Thymus (tissue), 11 donors: Measurements from ENCODE around the gene STIM1. TPM values are rescaled to one million over a fixed set of nuclear protein-coding genes. Genes with fewer than 3 reads are reported as not detected.

Experiments
- DNase-seq, 9 donors: peaks; one replicate each; pipeline ENCODE4 v3.0.0-alpha.2; 2013; ENCODE audit warnings: low spot score in 9 of 9, low read depth in 6 of 9, missing footprints in 1 of 9
- H3K27ac ChIP-seq, 2 donors: one replicate each; pipeline ENCODE4 v1.5.1; 2013; ENCODE audit warnings: control low read depth in 1 of 2, low read depth in 1 of 2, low read length in 1 of 2, mild to moderate bottlenecking in 1 of 2, moderate library complexity in 1 of 2
- H3K27me3 ChIP-seq, 2 donors: one replicate each; pipeline ENCODE4 v1.5.1; 2013; ENCODE audit warnings: low read length in 1 of 2; ENCODE audit not compliant: control insufficient read depth in 2 of 2, insufficient read depth in 1 of 2
- H3K36me3 ChIP-seq, 2 donors: one replicate each; pipeline ENCODE4 v1.5.1; 2013; ENCODE audit warnings: low read length in 1 of 2, mild to moderate bottlenecking in 1 of 2, moderate library complexity in 1 of 2; ENCODE audit not compliant: control insufficient read depth in 2 of 2, insufficient read depth in 2 of 2
- H3K4me1 ChIP-seq, 2 donors: one replicate each; pipeline ENCODE4 v1.5.1; 2013; ENCODE audit warnings: low read length in 2 of 2; ENCODE audit not compliant: control insufficient read depth in 2 of 2, insufficient read depth in 2 of 2
- H3K4me3 ChIP-seq, 2 donors: one replicate each; pipeline ENCODE4 v1.5.1; 2013; ENCODE audit warnings: low read length in 2 of 2, control low read depth in 1 of 2, mild to moderate bottlenecking in 1 of 2
- H3K9me3 ChIP-seq, 2 donors: one replicate each; pipeline ENCODE4 v1.5.1; 2013; ENCODE audit warnings: low read length in 1 of 2, mild to moderate bottlenecking in 1 of 2; ENCODE audit not compliant: control insufficient read depth in 2 of 2, insufficient read depth in 1 of 2
- WGBS: extraction: QIAGEN DNeasy Blood & Tissue Kit; methylation state at CpG from one replicate; pipeline ENCODE4 v1.1.7; 2013; 5-methylcytosine and 5-hydroxymethylcytosine counted together
- polyA plus RNA-seq: library from polyadenylated mRNA; stranded (reverse); fragments of 200-250 nt; gene quantifications from one replicate; pipeline ENCODE4 v1.2.3, GENCODE V29; 2013
- total RNA-seq: library from RNA; stranded (reverse); fragments of 120-200 nt; gene quantifications from one replicate; pipeline ENCODE4 v1.2.4, GENCODE V29; 2013
- donor health status: healthy.

STIM1 gene
- total and polyA plus RNA-seq, 2 donors = 30.8 to 33.0 TPM

DNA sequence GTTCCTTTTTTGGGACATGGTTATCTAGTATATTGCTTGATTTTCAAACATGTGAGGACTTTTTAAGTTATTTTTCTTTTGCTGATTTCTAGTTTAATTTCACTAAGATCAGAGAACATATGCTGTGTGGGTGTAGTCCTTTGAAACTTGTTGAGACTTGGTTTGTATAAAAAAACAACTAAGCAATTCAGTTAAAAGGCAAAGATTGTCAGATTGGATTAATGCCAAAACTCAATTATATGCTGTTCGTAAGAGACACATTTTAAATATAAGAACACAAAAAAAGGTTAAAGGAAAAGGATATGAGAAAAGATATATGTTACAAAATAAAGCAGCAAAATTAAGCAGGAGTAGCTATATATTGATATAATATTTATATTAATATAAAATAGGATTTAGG, 221.3 kb downstream of the STIM1 start:
- H3K9me3 ChIP-seq = peaks cover 0 to 2% of the 10 kb centered on the region in 2 donors
- DNase-seq = no peak
- H3K4me3 ChIP-seq = no peak overlapping the region
- no peak overlapping the region for H3K27ac ChIP-seq
- 15% methylated on average over 1 of the region's 1 CpG for WGBS
- H3K27me3 ChIP-seq = no peaks in the 10 kb centered on the region
- peaks cover 0 to 2% of the 10 kb centered on the region in 2 donors for H3K4me1 ChIP-seq
- peaks cover 28 to 41% of the 10 kb centered on the region in 2 donors for H3K36me3 ChIP-seq

GRCh38 chr11:4083198-4083597, 227.7 kb downstream of the STIM1 start:
- no peaks in the 10 kb centered on the region for H3K27me3 ChIP-seq
- H3K27ac ChIP-seq = no peak overlapping the region
- 87% methylated on average over 9 of the region's 9 CpGs for WGBS
- H3K4me3 ChIP-seq = no peak overlapping the region
- no peaks in the 10 kb centered on the region for H3K4me1 ChIP-seq
- DNase-seq = no peak
- peaks cover 62 to 72% of the 10 kb centered on the region in 2 donors for H3K36me3 ChIP-seq
- no peaks in the 10 kb centered on the region for H3K9me3 ChIP-seq

DNA sequence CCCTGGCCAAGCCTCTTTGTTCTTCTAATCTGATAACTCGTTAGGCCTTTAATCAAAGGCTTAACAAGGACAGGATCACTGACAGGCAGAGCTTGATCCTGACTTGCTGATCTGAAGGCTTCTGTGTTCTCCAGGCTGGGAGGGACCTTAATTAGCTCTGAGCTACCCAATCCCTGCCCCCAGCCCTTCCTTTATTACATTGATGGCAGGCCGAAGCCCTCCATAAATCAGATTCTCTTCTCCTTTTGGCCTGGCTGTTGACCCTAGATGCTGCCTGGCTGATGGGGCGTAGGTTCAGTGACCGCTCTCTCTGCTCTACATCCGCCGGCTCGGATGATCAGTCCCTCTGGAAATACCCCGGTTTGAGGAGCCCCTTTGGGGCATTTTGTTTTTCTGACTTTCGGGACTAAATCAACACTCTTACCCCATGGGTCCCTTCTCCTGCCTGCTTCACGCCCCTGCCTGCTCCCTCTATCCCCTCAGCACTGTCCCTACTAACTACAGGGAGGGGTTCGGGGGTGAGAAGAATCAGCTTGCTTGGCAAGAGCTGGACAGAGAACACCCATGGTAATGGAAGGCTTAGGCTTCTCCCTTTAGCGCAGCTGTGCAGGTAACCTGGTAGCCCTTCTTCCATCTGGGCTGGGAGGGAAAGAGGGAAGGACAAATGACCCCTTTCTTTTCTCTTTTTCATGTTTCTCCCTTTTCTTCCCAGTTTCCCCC, 229.1 kb downstream of the STIM1 start:
- WGBS = 98% methylated on average over 12 of the region's 12 CpGs

DNA sequence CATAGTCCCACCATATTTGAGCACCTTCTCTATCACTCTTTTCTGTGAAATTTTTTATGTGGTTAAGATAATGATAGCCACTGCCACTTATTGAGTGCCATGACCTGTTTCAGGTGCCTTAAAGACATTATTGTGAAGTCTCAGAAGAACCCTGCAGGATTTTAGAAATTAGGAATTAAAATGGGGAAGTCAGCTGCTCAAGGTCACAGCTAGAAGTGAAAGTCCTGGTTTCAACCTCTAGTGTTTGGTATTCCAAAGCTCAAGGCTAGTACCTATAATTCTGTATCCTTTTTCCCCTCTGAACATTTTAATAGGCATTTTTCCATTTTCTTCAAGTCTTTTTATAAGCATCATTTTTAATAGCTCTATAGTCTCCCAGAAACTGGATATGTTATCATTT, 230.1 kb downstream of the STIM1 start:
- H3K4me3 ChIP-seq = no peak overlapping the region
- no peak overlapping the region for H3K27ac ChIP-seq
- no peaks in the 10 kb centered on the region for H3K27me3 ChIP-seq
- no peaks in the 10 kb centered on the region for H3K9me3 ChIP-seq
- H3K36me3 ChIP-seq = peaks cover 80 to 85% of the 10 kb centered on the region in 2 donors
- H3K4me1 ChIP-seq = peaks cover 0 to 9% of the 10 kb centered on the region in 2 donors
- no peak for DNase-seq

More for the DNA sequence above, 229.1 kb downstream of the STIM1 start:
- H3K9me3 ChIP-seq = no peaks in the 10 kb centered on the region
- no peak overlapping the region for H3K27ac ChIP-seq
- DNase-seq = no peak
- H3K4me3 ChIP-seq = no peak overlapping the region
- peaks cover 70 to 75% of the 10 kb centered on the region in 2 donors for H3K36me3 ChIP-seq
- H3K27me3 ChIP-seq = no peaks in the 10 kb centered on the region
- H3K4me1 ChIP-seq = no peaks in the 10 kb centered on the region

- Histone ChIP-seq H3K9me3 (no peaks in the 10 kb centered on the region), H3K36me3 (peaks cover 79 to 88% of the 10 kb centered on the region in 2 donors), H3K4me1 (peaks cover 4 to 19% of the 10 kb centered on the region in 2 donors), H3K4me3 (no peak overlapping the region), H3K27me3 (no peaks in the 10 kb centered on the region), H3K27ac (no peak overlapping the region)
- DNase-seq = no peak
- WGBS = 90% methylated on average over 8 of the region's 8 CpGs
These were observed 231.3 kb downstream of the STIM1 start for GRCh38 chr11:4086575-4087353.

DNA sequence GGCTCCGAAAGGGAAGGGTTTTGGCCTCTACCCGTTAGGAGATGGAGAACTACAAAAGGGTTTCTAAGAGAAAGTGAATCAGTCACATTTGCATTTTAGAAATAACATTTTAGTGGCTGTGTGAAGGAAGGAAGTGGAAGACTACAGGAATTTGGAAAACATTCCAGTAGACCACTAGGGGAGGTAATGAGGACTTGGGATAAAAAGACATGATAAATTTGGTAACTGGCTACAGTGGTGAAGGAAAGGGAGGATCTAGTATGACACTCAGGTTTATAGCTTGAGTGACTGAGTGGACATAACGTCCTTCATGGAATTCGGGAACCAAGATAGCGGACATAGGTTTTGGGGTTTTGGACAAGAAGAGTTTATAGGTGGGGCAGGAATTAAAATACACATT, 232.1 kb downstream of the STIM1 start:
- H3K27me3 ChIP-seq = no peaks in the 10 kb centered on the region
- no peak overlapping the region for H3K27ac ChIP-seq
- H3K4me3 ChIP-seq = no peak overlapping the region
- WGBS = 98% methylated on average over 5 of the region's 5 CpGs
- H3K36me3 ChIP-seq = peaks cover 72 to 84% of the 10 kb centered on the region in 2 donors
- H3K4me1 ChIP-seq = peaks cover 4 to 27% of the 10 kb centered on the region in 2 donors
- no peak for DNase-seq
- H3K9me3 ChIP-seq = no peaks in the 10 kb centered on the region

DNA sequence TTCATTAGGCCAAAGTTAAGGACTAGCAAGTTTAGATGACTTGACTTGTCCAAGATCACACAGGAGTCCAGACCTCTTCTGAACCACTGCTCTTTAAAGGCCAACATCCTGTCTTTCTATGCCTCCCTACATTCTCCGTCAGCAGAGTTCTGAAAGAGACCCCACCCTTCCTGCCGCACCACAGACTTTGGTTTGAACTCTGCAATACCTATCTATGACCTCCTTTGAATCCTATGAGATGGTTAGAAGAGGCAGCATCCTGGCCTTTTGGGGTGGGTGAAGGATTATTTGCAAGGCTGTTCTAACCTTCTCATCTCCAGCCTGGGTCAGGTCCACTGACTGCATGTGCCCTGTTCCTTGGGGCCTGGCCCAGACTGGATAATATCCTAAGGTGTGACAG, 234.8 kb downstream of the STIM1 start:
- H3K9me3 ChIP-seq = no peaks in the 10 kb centered on the region
- H3K4me1 ChIP-seq = peaks cover 4 to 40% of the 10 kb centered on the region in 2 donors
- DNase-seq = peak in 3 of 9 donors; percentile 23 to 57 (median 41)
- WGBS = 81% methylated on average over 2 of the region's 2 CpGs
- peaks cover 52 to 60% of the 10 kb centered on the region in 2 donors for H3K36me3 ChIP-seq
- H3K27ac ChIP-seq = peak overlapping the region in 1 of 2 donors; percentile 11
- no peak overlapping the region for H3K4me3 ChIP-seq
- no peaks in the 10 kb centered on the region for H3K27me3 ChIP-seq

DNA sequence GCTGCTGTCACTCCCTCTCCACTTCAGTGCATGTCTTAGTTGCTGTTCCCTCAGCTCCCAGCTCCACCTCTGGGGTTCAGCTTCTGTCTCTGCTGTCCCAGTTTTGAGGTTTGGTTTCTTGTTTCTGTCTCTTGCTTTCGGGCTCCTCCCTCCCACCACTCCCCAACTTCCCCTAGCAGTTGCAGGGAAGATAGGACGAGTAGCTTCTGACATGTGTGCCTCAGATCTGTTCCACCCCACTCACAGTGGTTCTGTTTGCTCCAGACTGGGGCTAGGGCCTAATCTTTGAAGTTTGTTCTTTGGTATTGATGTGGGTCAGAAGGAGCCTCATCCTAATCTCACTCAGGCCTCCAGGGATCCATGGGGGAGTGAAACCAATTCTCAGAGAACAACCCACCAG, 236.6 kb downstream of the STIM1 start:
- peak overlapping the region in 1 of 2 donors; percentile 48 for H3K27ac ChIP-seq
- peaks cover 37 to 47% of the 10 kb centered on the region in 2 donors for H3K36me3 ChIP-seq
- H3K4me1 ChIP-seq = peaks cover 18 to 54% of the 10 kb centered on the region in 2 donors
- H3K27me3 ChIP-seq = no peaks in the 10 kb centered on the region
- H3K9me3 ChIP-seq = no peaks in the 10 kb centered on the region
- DNase-seq = peak in 3 of 9 donors; percentile 15 to 56 (median 32)
- no peak overlapping the region for H3K4me3 ChIP-seq
- WGBS = 3% methylated on average over 2 of the region's 2 CpGs
